ENCODE data around the gene SIGLEC5.

The SIGLEC5 gene

GRCh38 chr19:51587264-51588191, 42.7 kb downstream of the SIGLEC5 start:
- DNase-seq: no peak

GRCh38 chr19:51586799-51587198, 43.4 kb downstream of the SIGLEC5 start:
- DNase-seq: no peak

GRCh38 chr19:51586103-51586728, 44.0 kb downstream of the SIGLEC5 start:
- DNase-seq: no peak

GRCh38 chr19:51576850-51577249, 53.4 kb downstream of the SIGLEC5 start:
- no peak for DNase-seq

GRCh38 chr19:51573331-51573730, 56.9 kb downstream of the SIGLEC5 start:
- no peak for DNase-seq

- no peak for DNase-seq
Observed at GRCh38 chr19:51572908-51573307, 57.3 kb downstream of the SIGLEC5 start.

- no peak for DNase-seq
Observed at GRCh38 chr19:51572410-51572809, 57.8 kb downstream of the SIGLEC5 start.

- no peak for DNase-seq
Observed at GRCh38 chr19:51571599-51571998, 58.6 kb downstream of the SIGLEC5 start.

- DNase-seq: peak; percentile 90
Observed at GRCh38 chr19:51570962-51571575, 59.1 kb downstream of the SIGLEC5 start, which contains the start of gene ZNF175. TSS of gene ZNF175 (plus strand) at chr19:51571283. CDS start at chr19:51573330, 2,047 bp downstream.

GRCh38 chr19:51568456-51568855, 61.7 kb downstream of the SIGLEC5 start:
- DNase-seq: no peak

- no peak for DNase-seq
Observed at GRCh38 chr19:51567583-51567982, 62.6 kb downstream of the SIGLEC5 start.

- DNase-seq: no peak
Observed at GRCh38 chr19:51566489-51567100, 63.6 kb downstream of the SIGLEC5 start.

- DNase-seq: no peak
Observed at GRCh38 chr19:51565583-51565982, 64.6 kb downstream of the SIGLEC5 start.

GRCh38 chr19:51564791-51565190, 65.4 kb downstream of the SIGLEC5 start:
- DNase-seq: no peak
